Right ventricle myocardium superior (tissue), 1 donor: ENCODE results near the gene STRADA. TPM values are rescaled to one million over a fixed set of nuclear protein-coding genes. Genes with fewer than 3 reads are reported as not detected.
A peak's percentile ranks its signal among the peaks of the same experiment; 100 is the strongest.
"Not testable (repeated sequence)": the region's sequence is repeated elsewhere in the genome, so short reads cannot be mapped to it uniquely, and the experiment has no call there.

Source experiments
- ATAC-seq: fragments of 200-7000 bp; cut with Tn5 transposase; one replicate; pipeline ENCODE4 v1.9.1; 2020; ENCODE audit warnings: mild to moderate bottlenecking; ENCODE audit not compliant: poor library complexity
- DNase-seq: peaks from one replicate; pipeline ENCODE4 v3.0.0-alpha.2; 2020
- intact Hi-C: fragments of 100-400 bp; cut with DNase I; formaldehyde crosslinking; loops from one replicate; pipeline ENCODE4 v1.11.2; 2022
- total RNA-seq: library from RNA; stranded (reverse); fragmentation: NEBNext Ultra II Directional; extraction: Animal tissue kit (Norgen Biotek cat#: 25700); gene quantifications from one replicate; pipeline ENCODE4 v1.2.1, GENCODE V29; 2021
- donor health status: DM: no; HTN: yes; CAD: no; lungs with severe emphysema.

Gene STRADA
- total RNA-seq, 1 donor from 2014 or later, result 14.7 TPM

GRCh38 chr17:63762161-63763078, 20.8 kb upstream of the STRADA start:
- intact Hi-C loops, result no loop called here
- DNase-seq (no peak), ATAC-seq (no peak)

- intact Hi-C loops, result no loop called here
- no peak for DNase-seq
- ATAC-seq, result no peak
Measured at GRCh38 chr17:63760771-63761539, 19.4 kb upstream of the STRADA start.

GRCh38 chr17:63758428-63758827, 16.8 kb upstream of the STRADA start:
- intact Hi-C loops, result no loop called here
- DNase-seq, result no peak
- ATAC-seq, result no peak

GRCh38 chr17:63754046-63754445, 12.4 kb upstream of the STRADA start:
- intact Hi-C loops, result no loop called here
- ATAC-seq (no peak), DNase-seq (no peak)

GRCh38 chr17:63753215-63753614, 11.6 kb upstream of the STRADA start:
- intact Hi-C loops, result no loop called here
- no peak for ATAC-seq
- DNase-seq, result no peak

GRCh38 chr17:63752707-63753106, 11.1 kb upstream of the STRADA start:
- intact Hi-C loops, result no loop called here
- ATAC-seq (no peak), DNase-seq (no peak)

DNA sequence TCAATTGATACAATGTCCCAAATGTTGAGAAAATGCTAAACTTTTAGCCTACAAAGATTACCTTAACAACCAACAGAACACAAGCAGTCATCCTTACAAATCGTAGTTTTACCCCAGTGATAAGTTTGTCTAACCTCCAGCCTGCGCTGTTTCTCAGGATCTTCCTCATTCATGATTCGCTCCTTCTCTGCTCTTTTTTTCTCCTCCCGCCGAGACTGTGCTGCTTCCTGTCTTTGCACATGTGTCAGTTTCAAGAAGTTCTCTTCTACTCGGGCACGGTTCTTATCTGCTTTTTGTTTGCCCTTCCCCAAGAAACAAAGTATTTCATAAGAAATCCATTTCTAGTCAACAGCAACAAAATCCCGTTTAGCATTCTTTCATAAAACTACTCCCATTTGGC, 10.2 kb upstream of the STRADA start:
- no peak for DNase-seq
- intact Hi-C loops, result no loop called here
- no peak for ATAC-seq

DNA sequence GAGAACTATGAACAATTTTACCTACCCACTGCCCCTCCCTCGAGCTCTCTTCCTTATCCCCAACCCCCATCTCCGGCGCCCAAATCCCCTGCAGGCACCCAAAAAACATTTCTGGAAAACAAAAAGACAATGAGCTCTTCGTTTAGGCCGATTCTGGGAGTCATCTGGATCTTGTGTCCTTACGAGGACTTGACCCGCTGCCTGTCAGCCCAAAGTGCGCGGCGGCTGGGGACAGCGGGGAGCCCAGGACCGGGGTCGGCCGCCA, 524 bp downstream of the STRADA start:
- DNase-seq (no peak), ATAC-seq (peak; percentile 53)
- intact Hi-C loops, result no loop called here

GRCh38 chr17:63740464-63741142, 996 bp downstream of the STRADA start:
- intact Hi-C loops, result no loop called here
- DNase-seq (no peak), ATAC-seq (no peak)

GRCh38 chr17:63735691-63736090, 5.9 kb downstream of the STRADA start:
- intact Hi-C loops, result no loop called here
- ATAC-seq (no peak), DNase-seq (no peak)

GRCh38 chr17:63722403-63722802, 19.2 kb downstream of the STRADA start:
- intact Hi-C loops, result no loop called here

DNA sequence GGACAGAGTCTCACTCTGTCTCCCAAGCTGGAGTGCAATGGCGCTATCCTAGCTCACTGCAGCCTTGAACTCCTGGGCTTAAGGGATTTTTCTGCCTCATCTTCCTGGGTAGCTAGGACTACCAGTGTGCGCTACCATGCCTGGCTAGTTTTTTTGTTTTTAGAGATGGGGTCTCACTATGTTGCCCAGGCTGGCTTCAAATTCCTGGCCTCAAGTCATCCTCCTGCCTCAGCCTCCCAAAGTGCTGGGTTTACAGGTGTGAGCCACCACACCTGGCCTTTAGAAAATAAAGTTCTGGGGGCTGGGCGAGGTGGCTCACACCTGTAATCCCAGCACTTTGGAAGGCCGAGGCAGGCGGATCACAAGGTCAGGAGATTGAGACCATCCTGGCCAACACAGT, 21.4 kb downstream of the STRADA start:
- DNase-seq, intact Hi-C loops, ATAC-seq: not testable (repeated sequence)

More at GRCh38 chr17:63722403-63722802, 19.2 kb downstream of the STRADA start:
- ATAC-seq (peak; percentile 65), DNase-seq (no peak)

DNA sequence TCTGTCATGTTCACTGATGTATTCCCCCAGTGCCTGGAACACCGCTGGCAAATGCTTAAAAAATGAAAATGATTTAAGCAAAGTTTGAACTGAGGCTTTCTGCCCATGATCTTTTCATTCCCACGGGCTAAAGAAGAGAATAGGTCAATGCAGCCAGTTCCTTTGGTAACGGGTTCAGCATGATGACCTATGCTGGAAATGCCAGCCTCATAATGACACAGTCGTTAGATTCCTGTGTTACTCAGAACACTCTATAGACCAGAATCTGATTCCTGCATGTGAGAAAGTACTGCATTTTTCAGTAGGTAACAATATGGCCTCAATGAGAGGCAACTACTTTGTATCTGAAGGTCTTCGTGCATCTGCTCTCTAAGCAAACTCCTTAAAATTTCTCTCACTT, 22.6 kb downstream of the STRADA start:
- ATAC-seq, result no peak
- intact Hi-C loops, result no loop called here
- no peak for DNase-seq

DNA sequence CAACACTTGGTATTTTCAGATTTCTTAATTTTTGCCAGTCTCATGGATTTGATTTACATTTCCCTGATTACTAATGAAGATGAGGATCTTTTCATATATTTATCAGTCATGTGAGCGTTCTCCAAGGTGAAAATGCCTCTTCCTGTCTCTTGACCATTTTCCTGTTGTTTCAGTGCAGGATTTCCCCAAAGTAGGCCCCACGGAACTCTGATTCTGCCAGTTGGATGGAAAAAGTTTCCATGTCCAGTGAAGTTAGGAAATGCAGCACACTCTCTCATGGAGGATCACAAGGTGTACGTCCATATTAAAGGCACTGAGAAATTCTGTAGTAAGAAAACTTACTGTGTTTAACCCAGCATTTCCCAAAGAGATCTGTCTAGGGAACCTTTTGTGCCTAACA, 25.2 kb downstream of the STRADA start:
- DNase-seq (no peak), ATAC-seq (no peak)
- intact Hi-C loops, result no loop called here

DNA sequence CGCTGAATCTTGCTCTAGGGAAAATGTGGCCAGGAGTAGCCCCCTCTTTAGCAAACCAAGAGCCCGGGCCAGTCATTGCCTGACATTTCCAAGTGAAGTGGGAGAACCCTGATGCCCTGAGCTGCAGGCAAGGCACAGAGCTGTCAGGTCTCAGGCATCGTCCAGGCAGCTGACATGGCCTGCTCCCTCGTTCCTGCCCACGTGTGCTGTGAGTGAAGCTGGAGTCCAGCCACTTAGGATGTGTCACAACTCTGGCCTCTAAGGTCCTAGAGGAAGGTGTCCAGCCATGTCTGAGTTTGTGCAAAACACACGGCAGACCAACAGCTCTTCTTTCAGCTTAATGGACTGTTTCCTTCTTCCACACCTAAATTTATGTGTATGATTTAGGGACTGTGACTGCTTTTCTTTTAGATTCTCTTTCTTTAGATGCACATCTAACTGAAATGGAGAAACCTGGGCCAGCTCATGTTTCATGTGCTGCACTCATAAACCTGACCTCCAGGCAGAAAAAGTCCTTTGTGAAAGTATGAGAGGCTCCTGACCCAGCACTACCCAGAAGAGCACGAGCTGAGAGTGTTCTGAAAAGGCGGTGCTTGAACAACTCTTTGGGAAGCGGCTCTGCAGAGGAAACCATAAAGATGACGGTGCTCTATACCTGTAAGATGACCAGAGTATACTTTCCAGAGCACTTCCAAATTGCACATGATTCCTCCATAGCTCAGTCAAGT, 26.9 kb downstream of the STRADA start:
- DNase-seq (no peak), ATAC-seq (peak; percentile 85)
- intact Hi-C loops, result no loop called here

- DNase-seq (no peak), ATAC-seq (no peak)
- intact Hi-C loops, result no loop called here
Measured at GRCh38 chr17:63709110-63709509, 32.5 kb downstream of the STRADA start.

- ATAC-seq (no peak), DNase-seq (no peak)
- intact Hi-C loops, result no loop called here
Measured at GRCh38 chr17:63707151-63707550, 34.4 kb downstream of the STRADA start.

- ATAC-seq, result no peak
- intact Hi-C loops, result no loop called here
- no peak for DNase-seq
Measured at GRCh38 chr17:63706336-63707082, 35.1 kb downstream of the STRADA start.
